Chondrocyte (in vitro differentiated cells): Measurements from ENCODE around the gene PHC3. TPM values are rescaled to one million over a fixed set of nuclear protein-coding genes. Genes with fewer than 3 reads are reported as not detected.

Experiments
- DNase-seq: peaks from one replicate; pipeline ENCODE4 v3.0.0; 2021; ENCODE audit warnings: mixed read lengths, low spot score
- H3K27ac Mint-ChIP-seq: one replicate; pipeline ENCODE4 v1.8.0; 2021; ENCODE audit warnings: mild to moderate bottlenecking, moderate library complexity, mixed read lengths; ENCODE audit not compliant: unreplicated experiment
- H3K27me3 Mint-ChIP-seq: 2 replicates; pipeline ENCODE4 v1.8.0; 2021; ENCODE audit warnings: low read depth, mixed read lengths
- H3K36me3 Mint-ChIP-seq: 2 replicates; pipeline ENCODE4 v1.8.0; 2021; ENCODE audit warnings: low read depth, mixed read lengths
- H3K4me1 Mint-ChIP-seq: 2 replicates; pipeline ENCODE4 v1.8.0; 2021; ENCODE audit warnings: low read depth, mild to moderate bottlenecking, mixed read lengths
- H3K4me3 Mint-ChIP-seq: one replicate; pipeline ENCODE4 v1.8.0; 2021; ENCODE audit warnings: mild to moderate bottlenecking, moderate library complexity, mixed read lengths; ENCODE audit not compliant: unreplicated experiment
- H3K9me3 Mint-ChIP-seq: 2 replicates; pipeline ENCODE4 v1.8.0; 2021; ENCODE audit warnings: low read depth, mixed read lengths
- total RNA-seq: library from RNA; stranded (reverse); gene quantifications from 3 replicates; pipeline ENCODE4 v1.2.1, GENCODE V29; 2021
- TF ChIP-seq, protein P1 (sequence below): fragments of 200-600 bp; sonication (generic); IDR thresholded peaks from 2 replicates; pipeline ENCODE4 v1.5.0; 2021; ENCODE audit warnings: antibody characterized with exemption, mild to moderate bottlenecking, moderate library complexity

The PHC3 gene
- total RNA-seq, 1 donor from 2014 or later = 45.8 TPM

DNA sequence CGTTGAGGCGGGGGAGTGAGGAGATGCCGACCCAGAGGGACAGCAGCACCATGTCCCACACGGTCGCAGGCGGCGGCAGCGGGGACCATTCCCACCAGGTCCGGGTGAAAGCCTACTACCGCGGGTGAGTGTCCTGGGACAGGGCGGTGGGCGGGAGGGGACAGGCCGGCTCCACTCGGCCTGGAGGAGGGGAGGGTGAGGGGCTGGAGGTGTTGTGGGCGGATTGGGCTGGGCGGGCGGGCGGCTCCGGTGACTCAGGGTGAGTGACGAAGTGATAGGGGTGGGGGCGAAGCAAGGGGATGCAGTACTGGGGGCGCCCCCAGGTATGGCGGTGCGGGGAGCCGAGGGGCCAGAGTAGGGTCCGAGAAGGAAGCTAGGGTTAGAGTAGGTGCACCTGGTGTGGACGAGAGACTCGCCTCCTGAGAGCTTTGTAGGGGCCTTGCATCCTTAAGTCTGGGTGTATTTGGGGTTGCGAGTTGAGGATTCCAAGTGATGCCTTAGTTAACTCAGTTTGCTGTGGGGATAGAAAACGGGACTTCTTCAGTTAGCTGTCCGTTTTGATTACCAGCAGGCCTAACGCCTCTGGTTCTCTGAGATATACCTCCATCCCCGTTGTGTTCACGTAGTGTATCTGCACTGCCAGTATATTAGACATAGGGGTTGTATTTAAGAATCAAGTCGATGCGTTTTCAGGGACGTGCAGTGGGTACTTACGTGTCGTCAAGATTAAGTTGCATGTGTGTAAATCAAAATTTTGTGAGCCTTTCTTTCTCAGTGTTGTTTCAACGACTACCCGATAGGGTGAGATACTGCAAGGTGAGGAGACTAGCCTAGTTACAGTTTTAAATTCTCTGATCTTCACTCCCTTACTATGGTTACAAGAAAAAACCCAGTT lies 41.4 kb upstream of the PHC3 start:
- DNase-seq = peak; percentile 67

DNA sequence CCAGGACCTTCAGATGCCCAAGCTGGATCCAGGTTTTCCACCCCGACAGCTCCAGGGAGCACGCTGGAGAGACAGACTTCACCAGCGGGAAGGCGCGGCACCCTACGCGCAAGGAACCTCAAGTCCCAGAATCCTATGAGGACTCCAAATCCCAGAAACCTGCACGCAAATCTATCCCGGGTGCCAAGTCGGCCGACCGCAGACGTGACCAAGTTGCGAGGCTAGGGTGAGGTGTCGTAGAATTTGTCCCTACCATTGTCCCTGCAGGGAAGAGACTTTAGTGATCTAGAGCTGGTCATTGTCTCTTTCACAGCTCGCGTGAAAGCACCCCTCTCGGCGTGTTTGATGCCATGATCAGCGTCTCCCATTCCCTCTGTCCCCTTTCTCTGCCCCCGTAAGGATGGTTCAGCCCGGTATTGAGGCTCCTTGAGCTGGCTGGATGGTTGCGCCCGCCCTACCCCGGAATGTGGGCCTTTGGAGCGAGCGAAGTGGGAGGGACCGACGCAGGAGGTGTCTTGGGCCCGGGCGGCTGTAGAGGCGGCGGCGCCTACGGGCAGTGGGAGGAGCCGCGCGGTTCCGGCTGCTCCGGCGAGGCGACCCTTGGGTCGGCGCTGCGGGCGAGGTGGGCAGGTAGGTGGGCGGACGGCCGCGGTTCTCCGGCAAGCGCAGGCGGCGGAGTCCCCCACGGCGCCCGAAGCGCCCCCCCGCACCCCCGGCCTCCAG lies 40.6 kb upstream of the PHC3 start, which contains the start of gene PRKCI:
Gene PRKCI (plus strand): TSS at position 501 of the 723 bp plus-strand sequence. CDS start 246 bp downstream, outside the sequence.
- H3K27me3 Mint-ChIP-seq = no peaks in the 10 kb centered on the region

More for the DNA sequence above, 41.4 kb upstream of the PHC3 start:
- H3K27me3 Mint-ChIP-seq = no peaks in the 10 kb centered on the region
- peak overlapping the region; percentile 81 for H3K27ac Mint-ChIP-seq
- H3K9me3 Mint-ChIP-seq = no peaks in the 10 kb centered on the region
- H3K4me1 Mint-ChIP-seq = peaks cover 49% of the 10 kb centered on the region
- H3K4me3 Mint-ChIP-seq = peak overlapping the region; percentile 83
- TF ChIP-seq, protein P1, sequence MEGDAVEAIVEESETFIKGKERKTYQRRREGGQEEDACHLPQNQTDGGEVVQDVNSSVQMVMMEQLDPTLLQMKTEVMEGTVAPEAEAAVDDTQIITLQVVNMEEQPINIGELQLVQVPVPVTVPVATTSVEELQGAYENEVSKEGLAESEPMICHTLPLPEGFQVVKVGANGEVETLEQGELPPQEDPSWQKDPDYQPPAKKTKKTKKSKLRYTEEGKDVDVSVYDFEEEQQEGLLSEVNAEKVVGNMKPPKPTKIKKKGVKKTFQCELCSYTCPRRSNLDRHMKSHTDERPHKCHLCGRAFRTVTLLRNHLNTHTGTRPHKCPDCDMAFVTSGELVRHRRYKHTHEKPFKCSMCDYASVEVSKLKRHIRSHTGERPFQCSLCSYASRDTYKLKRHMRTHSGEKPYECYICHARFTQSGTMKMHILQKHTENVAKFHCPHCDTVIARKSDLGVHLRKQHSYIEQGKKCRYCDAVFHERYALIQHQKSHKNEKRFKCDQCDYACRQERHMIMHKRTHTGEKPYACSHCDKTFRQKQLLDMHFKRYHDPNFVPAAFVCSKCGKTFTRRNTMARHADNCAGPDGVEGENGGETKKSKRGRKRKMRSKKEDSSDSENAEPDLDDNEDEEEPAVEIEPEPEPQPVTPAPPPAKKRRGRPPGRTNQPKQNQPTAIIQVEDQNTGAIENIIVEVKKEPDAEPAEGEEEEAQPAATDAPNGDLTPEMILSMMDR = peak; percentile 60
- H3K36me3 Mint-ChIP-seq = no peaks in the 10 kb centered on the region

GRCh38 chr3:170220871-170221270 lies 39.3 kb upstream of the PHC3 start:
- TF ChIP-seq, protein P1 = no peak
- H3K36me3 Mint-ChIP-seq = peaks cover 2% of the 10 kb centered on the region

More for the DNA sequence above, 40.6 kb upstream of the PHC3 start, which contains the start of gene PRKCI:
- Mint-ChIP-seq H3K4me3 (peak within 1 kb of the TSS; percentile 83), H3K27ac (peak within 1 kb of the TSS; percentile 99), H3K36me3 (no peaks in the 10 kb centered on the region), H3K4me1 (peaks cover 41% of the 10 kb centered on the region), H3K9me3 (no peaks in the 10 kb centered on the region)
- TF ChIP-seq, protein P1 = no peak
- peak; percentile 98 for DNase-seq

DNA sequence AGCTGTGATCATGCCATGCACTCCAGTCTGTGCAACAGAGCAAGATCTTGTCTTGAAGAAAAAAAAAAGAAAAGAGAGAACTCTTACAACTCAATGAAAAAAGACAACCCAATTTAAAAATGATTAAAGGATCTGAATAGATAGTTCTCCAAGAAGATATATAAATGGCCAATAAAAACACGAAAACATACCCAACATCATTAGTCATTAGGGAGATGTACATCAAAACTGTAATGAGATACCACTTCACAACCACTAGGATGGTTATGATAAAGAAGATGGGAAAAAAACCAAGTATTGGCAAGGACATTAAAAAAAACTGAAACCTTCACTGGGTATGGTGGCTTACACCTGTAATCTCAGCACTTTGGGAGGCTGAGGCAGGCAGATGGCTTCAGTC lies 38.3 kb upstream of the PHC3 start:
- Mint-ChIP-seq H3K4me3 (no peak overlapping the region), H3K9me3 (peaks cover 3% of the 10 kb centered on the region), H3K4me1 (peaks cover 20% of the 10 kb centered on the region), H3K27me3 (no peaks in the 10 kb centered on the region), H3K27ac (no peak overlapping the region), H3K36me3 (peaks cover 2% of the 10 kb centered on the region)
- DNase-seq = no peak
- TF ChIP-seq, protein P1 = no peak

More at GRCh38 chr3:170220871-170221270, 39.3 kb upstream of the PHC3 start:
- DNase-seq = no peak
- H3K4me3 Mint-ChIP-seq = no peak overlapping the region
- H3K27ac Mint-ChIP-seq = no peak overlapping the region
- peaks cover 29% of the 10 kb centered on the region for H3K4me1 Mint-ChIP-seq
- peaks cover 3% of the 10 kb centered on the region for H3K9me3 Mint-ChIP-seq
- H3K27me3 Mint-ChIP-seq = no peaks in the 10 kb centered on the region

DNA sequence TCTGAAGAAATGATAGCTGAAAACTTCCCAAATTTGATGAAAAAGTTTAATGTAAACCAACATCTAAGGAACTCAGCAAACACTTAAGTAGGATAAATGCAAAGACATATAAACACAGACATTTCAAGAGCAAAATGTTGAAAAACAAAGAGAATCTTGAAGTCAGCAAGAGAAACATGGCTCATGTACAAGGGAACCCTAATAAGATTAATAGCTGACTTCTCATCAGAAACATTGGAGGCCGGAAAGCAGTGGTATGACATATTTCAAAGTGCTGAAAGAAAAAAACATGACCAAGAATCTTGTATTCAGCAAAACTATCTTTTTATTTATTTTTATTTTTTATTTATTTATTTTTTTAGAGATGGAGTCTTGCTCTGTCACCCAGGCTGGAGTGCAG lies 30.1 kb upstream of the PHC3 start:
- no peaks in the 10 kb centered on the region for H3K27me3 Mint-ChIP-seq
- H3K27ac Mint-ChIP-seq = no peak overlapping the region
- no peaks in the 10 kb centered on the region for H3K4me1 Mint-ChIP-seq
- peaks cover 5% of the 10 kb centered on the region for H3K9me3 Mint-ChIP-seq
- no peak for DNase-seq
- H3K36me3 Mint-ChIP-seq = no peaks in the 10 kb centered on the region
- TF ChIP-seq, protein P1 = no peak
- no peak overlapping the region for H3K4me3 Mint-ChIP-seq
